Measurements from ENCODE around the gene DPAGT1.

- TF ChIP-seq POLR2A (IDR thresholded peaks at IDR 0.05): no peak
- no peak for TF ChIP-seq CTCF (IDR thresholded peaks at IDR 0.05)
Measured at GRCh38 chr11:119113716-119114115, 12.1 kb upstream of the DPAGT1 start.

Measured in adrenal gland (tissue), 5 donors.